GM23338 (cell line): Measurements from ENCODE around the gene EXO1. TPM values are rescaled to one million over a fixed set of nuclear protein-coding genes. Genes with fewer than 3 reads are reported as not detected.

Experiments
- ATAC-seq: fragments of 200-7000 bp; cut with Tn5 transposase; 3 replicates; pipeline ENCODE4 v1.9.1; 2020
- DNase-seq: peaks from one replicate; pipeline ENCODE4 v3.0.0-alpha.2; 2015; ENCODE audit warnings: low spot score
- H2AFZ ChIP-seq: fragments of 200-600 bp; sonication (generic); 2 replicates; pipeline ENCODE4 v1.8.0; 2016; ENCODE audit warnings: antibody characterized with exemption, mild to moderate bottlenecking, moderate library complexity
- H3F3A ChIP-seq: fragments of 200-600 bp; sonication (generic); replicated peaks from 2 replicates; pipeline ENCODE4 v1.8.0; 2017; ENCODE audit warnings: antibody characterized with exemption, mixed run types, low read depth
- H3K27ac ChIP-seq: fragments of 200-600 bp; sonication (generic); 2 replicates; pipeline ENCODE4 v1.6.1; 2016; ENCODE audit warnings: low read depth
- H3K27me3 ChIP-seq: fragments of 200-600 bp; sonication (generic); 2 replicates; pipeline ENCODE4 v1.8.0; 2016; ENCODE audit warnings: mild to moderate bottlenecking, mixed run types, moderate library complexity; ENCODE audit not compliant: insufficient read depth
- H3K36me3 ChIP-seq: fragments of 200-600 bp; sonication (generic); 2 replicates; pipeline ENCODE4 v1.8.0; 2016; ENCODE audit warnings: mild to moderate bottlenecking; ENCODE audit not compliant: insufficient read depth
- H3K4me1 ChIP-seq: fragments of 200-600 bp; sonication (generic); 2 replicates; pipeline ENCODE4 v1.8.0; 2016; ENCODE audit warnings: mild to moderate bottlenecking, moderate library complexity; ENCODE audit not compliant: insufficient read depth
- H3K4me2 ChIP-seq: fragments of 200-600 bp; sonication (generic); 2 replicates; pipeline ENCODE4 v1.7.1; 2017; ENCODE audit warnings: mixed run types
- H3K4me3 ChIP-seq: fragments of 200-600 bp; sonication (generic); 2 replicates; pipeline ENCODE4 v1.6.1; 2016; ENCODE audit warnings: mixed run types
- H3K79me2 ChIP-seq: fragments of 200-600 bp; sonication (generic); replicated peaks from 2 replicates; pipeline ENCODE4 v1.8.0; 2017; ENCODE audit warnings: mild to moderate bottlenecking; ENCODE audit not compliant: insufficient read depth
- H3K9me2 ChIP-seq: fragments of 200-600 bp; sonication (generic); 2 replicates; pipeline ENCODE4 v1.8.0; 2017; ENCODE audit not compliant: insufficient read depth
- H4K20me1 ChIP-seq: fragments of 200-600 bp; sonication (generic); replicated peaks from 2 replicates; pipeline ENCODE4 v1.8.0; 2017; ENCODE audit warnings: mild to moderate bottlenecking; ENCODE audit not compliant: insufficient read depth
- H3K27ac Mint-ChIP-seq: 2 replicates; pipeline ENCODE4 v1.8.0; 2020; ENCODE audit warnings: inconsistent platforms, mild to moderate bottlenecking, moderate library complexity, mixed read lengths
- H3K27me3 Mint-ChIP-seq: 3 replicates; pipeline ENCODE4 v1.8.0; 2022; ENCODE audit warnings: low read depth, mild to moderate bottlenecking, moderate library complexity, mixed read lengths, inconsistent platforms; ENCODE audit not compliant: insufficient read depth, poor library complexity
- H3K36me3 Mint-ChIP-seq: 3 replicates; pipeline ENCODE4 v1.8.0; 2021; ENCODE audit warnings: low read depth, mild to moderate bottlenecking, inconsistent platforms, moderate library complexity, mixed read lengths
- H3K4me1 Mint-ChIP-seq: 3 replicates; pipeline ENCODE4 v1.8.0; 2020; ENCODE audit warnings: mild to moderate bottlenecking, inconsistent platforms, mixed read lengths
- H3K4me3 Mint-ChIP-seq: 3 replicates; pipeline ENCODE4 v1.8.0; 2021; ENCODE audit warnings: moderate library complexity, mild to moderate bottlenecking, inconsistent platforms, mixed read lengths
- H3K9me3 Mint-ChIP-seq: 3 replicates; pipeline ENCODE4 v1.8.0; 2020; ENCODE audit warnings: moderate library complexity, mild to moderate bottlenecking, inconsistent platforms, mixed read lengths
- CREB1 ChIP-seq: fragments of 250-450 bp; sonication (Bioruptor Pico); IDR thresholded peaks from 2 replicates; pipeline ENCODE4 v1.5.0; 2020; ENCODE audit warnings: low read depth, mild to moderate bottlenecking, moderate library complexity
- CTCF ChIP-seq, 2 experiments: fragments of 200-600 bp in 1 of 2; sonication (generic) in 1 of 2; conservative IDR thresholded peaks; 2 replicates each; pipeline versions ENCODE4 v1.5.1 to v1.6.1; 2016 to 2017; ENCODE audit warnings: antibody characterized with exemption in 2 of 2, low read depth in 2 of 2, mild to moderate bottlenecking in 2 of 2, moderate library complexity in 1 of 2
- ETS1 ChIP-seq: IDR thresholded peaks from 2 replicates; pipeline ENCODE4 v1.6.1; 2016; ENCODE audit warnings: antibody characterized with exemption
- EZH2 ChIP-seq: fragments of 200-600 bp; sonication (generic); IDR thresholded peaks from one replicate; pipeline ENCODE4 v1.8.0; 2017; ENCODE audit warnings: antibody characterized with exemption, mild to moderate bottlenecking, low read depth; ENCODE audit not compliant: unreplicated experiment
- EZH2phosphoT487 ChIP-seq: fragments of 200-600 bp; sonication (generic); IDR thresholded peaks from one replicate; pipeline ENCODE4 v1.8.1; 2018; ENCODE audit warnings: antibody characterized with exemption; ENCODE audit not compliant: unreplicated experiment
- JUNB ChIP-seq: IDR thresholded peaks from one replicate; pipeline ENCODE4 v1.6.1; 2016; ENCODE audit warnings: antibody characterized with exemption; ENCODE audit not compliant: unreplicated experiment
- NANOG ChIP-seq: IDR thresholded peaks from 2 replicates; pipeline ENCODE4 v1.6.1; 2016; ENCODE audit warnings: antibody characterized with exemption, borderline replicate concordance
- POLR2AphosphoS5 ChIP-seq: IDR thresholded peaks from 2 replicates; pipeline ENCODE4 v1.6.1; 2016; ENCODE audit warnings: antibody characterized with exemption, low read depth
- REST ChIP-seq: IDR thresholded peaks from one replicate; pipeline ENCODE4 v1.6.1; 2018; ENCODE audit warnings: antibody characterized with exemption; ENCODE audit not compliant: unreplicated experiment
- STAT1 ChIP-seq: IDR thresholded peaks from one replicate; pipeline ENCODE4 v1.6.1; 2016; ENCODE audit warnings: antibody characterized with exemption; ENCODE audit not compliant: unreplicated experiment
- ZNF114 ChIP-seq: fragments of 250-450 bp; sonication (Bioruptor Pico); IDR thresholded peaks from 2 replicates; pipeline ENCODE4 v1.5.0; 2020; ENCODE audit warnings: mild to moderate bottlenecking, moderate library complexity
- ZNF331 ChIP-seq: fragments of 250-450 bp; sonication (Bioruptor Pico); IDR thresholded peaks from 2 replicates; pipeline ENCODE4 v1.5.0; 2020; ENCODE audit warnings: low read depth, mild to moderate bottlenecking, moderate library complexity
- ZNF462 ChIP-seq: fragments of 250-450 bp; sonication (Bioruptor Pico); IDR thresholded peaks from 2 replicates; pipeline ENCODE4 v1.5.0; 2020; ENCODE audit warnings: mild to moderate bottlenecking, moderate library complexity
- polyA plus RNA-seq: library from polyadenylated mRNA; unstranded; fragments of >200 nt; fragmentation: Nextera tagmentation; extraction: Ambion mirVana; gene quantifications from 2 replicates; pipeline ENCODE4 v1.2.1, GENCODE V29; 2016
- total RNA-seq: library from RNA; depleted of rRNA; stranded (reverse); fragments of >200 nt; shearing (Covaris generic); gene quantifications from 2 replicates; pipeline ENCODE4 v1.2.3, GENCODE V29; 2014

EXO1 gene
- total and polyA plus RNA-seq, 2 experiments from 2014 or later, result 16.2 to 34.0 TPM

GRCh38 chr1:241927321-241927720, 79.3 kb downstream of the EXO1 start:
- H3K27ac ChIP-seq, result no peak overlapping the region
- DNase-seq, result no peak
- no peak overlapping the region for H3K27ac Mint-ChIP-seq
- no peaks in the 10 kb centered on the region for H3K27me3 ChIP-seq
- no peaks in the 10 kb centered on the region for H3K27me3 Mint-ChIP-seq
- H3K4me1 ChIP-seq, result no peaks in the 10 kb centered on the region
- H3K4me3 ChIP-seq, result no peak overlapping the region
- H2AFZ ChIP-seq, result no peak overlapping the region
- peaks cover 4% of the 10 kb centered on the region; the same call in 2 of the 3 replicates for H3K4me1 Mint-ChIP-seq
- H3K9me2 ChIP-seq, result 0 out of 2 replicates have a peak, but pooled peaks cover 2% of the 10 kb centered on the region
- H3K36me3 Mint-ChIP-seq, result no peaks in the 10 kb centered on the region
- no peaks in the 10 kb centered on the region for H3K36me3 ChIP-seq
- ATAC-seq, result no peak
- TF ChIP-seq ZNF331 (CRISPR knock-in tag) (no peak), CREB1 (CRISPR knock-in tag) (no peak), EZH2 (no peak), EZH2phosphoT487 (no peak), JUNB (no peak), REST (no peak), ETS1 (no peak), CTCF (conservative IDR thresholded peaks at IDR 0.05; ENCODE audit: low read depth in 2 of 2) (no peak), ZNF114 (CRISPR knock-in tag) (no peak), ZNF462 (CRISPR knock-in tag) (no peak), STAT1 (no peak), POLR2AphosphoS5 (no peak), NANOG (no peak)
- no peaks in the 10 kb centered on the region for H3K79me2 ChIP-seq
- H3F3A ChIP-seq, result no peaks in the 10 kb centered on the region
- H4K20me1 ChIP-seq, result no peaks in the 10 kb centered on the region
- no peaks in the 10 kb centered on the region for H3K9me3 Mint-ChIP-seq
- no peak overlapping the region for H3K4me3 Mint-ChIP-seq
- H3K4me2 ChIP-seq, result no peak overlapping the region
